Left renal pelvis (tissue), 4 donors: Measurements from ENCODE around the gene BUD23. TPM values are rescaled to one million over a fixed set of nuclear protein-coding genes. Genes with fewer than 3 reads are reported as not detected.
"Not testable (repeated sequence)": the region's sequence is repeated elsewhere in the genome, so short reads cannot be mapped to it uniquely, and the experiment has no call there.

ENCODE experiments used
- DNase-seq, 4 donors: peaks; one replicate each; pipeline ENCODE4 v3.0.0-alpha.2; 2013; ENCODE audit warnings: low read depth in 4 of 4, low spot score in 3 of 4
- polyA plus RNA-seq, 4 donors: library from polyadenylated mRNA; unstranded; fragments of 120-200 nt; gene quantifications; one replicate each; pipeline ENCODE4 v1.2.1, GENCODE V29; 2013; ENCODE audit not compliant: insufficient read length in 4 of 4

BUD23 gene
- polyA plus RNA-seq, 4 donors = 65.4 to 98.8 (median 80.8) TPM

GRCh38 chr7:73699370-73700068, 16.1 kb downstream of the BUD23 start:
- DNase-seq = no peak

- DNase-seq = no peak
These were observed 16.6 kb downstream of the BUD23 start for GRCh38 chr7:73700069-73700423.

GRCh38 chr7:73700581-73701134, 17.3 kb downstream of the BUD23 start:
- DNase-seq = no peak

GRCh38 chr7:73701357-73701995, 18.1 kb downstream of the BUD23 start:
- no peak for DNase-seq

GRCh38 chr7:73702226-73702625, 18.8 kb downstream of the BUD23 start:
- no peak for DNase-seq

GRCh38 chr7:73702665-73703064, 19.3 kb downstream of the BUD23 start:
- no peak for DNase-seq

- no peak for DNase-seq
These were observed 19.8 kb downstream of the BUD23 start for GRCh38 chr7:73703225-73703624.

GRCh38 chr7:73703757-73704639, 20.6 kb downstream of the BUD23 start:
- peak in 1 of 4 donors; percentile 40 for DNase-seq

- DNase-seq = no peak
These were observed 21.5 kb downstream of the BUD23 start for GRCh38 chr7:73704640-73705550.

- no peak for DNase-seq
These were observed 22.1 kb downstream of the BUD23 start for GRCh38 chr7:73705551-73705920.

GRCh38 chr7:73706126-73707044, 23.0 kb downstream of the BUD23 start:
- no peak for DNase-seq

GRCh38 chr7:73707045-73707631, 23.7 kb downstream of the BUD23 start:
- DNase-seq = no peak

- DNase-seq = no peak
These were observed 25.7 kb downstream of the BUD23 start for GRCh38 chr7:73708961-73709549.

- DNase-seq = no peak
These were observed 29.4 kb downstream of the BUD23 start for GRCh38 chr7:73712773-73713172.

- DNase-seq = not testable (repeated sequence)
These were observed 29.9 kb downstream of the BUD23 start for GRCh38 chr7:73713319-73713718.

GRCh38 chr7:73715648-73716317, 32.4 kb downstream of the BUD23 start:
- DNase-seq = no peak

- DNase-seq = no peak
These were observed 33.0 kb downstream of the BUD23 start for GRCh38 chr7:73716318-73716890.
